K562 (cell line): ENCODE measurements around the gene ACTN3. TPM values are rescaled to one million over a fixed set of nuclear protein-coding genes. Genes with fewer than 3 reads are reported as not detected.

Experiments used
- CBFA2T2 ChIP-seq: fragments of 450-650 bp; conservative IDR thresholded peaks from 2 replicates; pipeline ENCODE4 v1.6.1; 2017; ENCODE audit warnings: mild to moderate bottlenecking
- E2F6 ChIP-seq, 2 experiments: IDR thresholded peaks; 2 replicates each; pipeline ENCODE4 v1.6.1; 2011; ENCODE audit warnings: borderline replicate concordance in 1 of 2, control low read depth in 1 of 2, low read depth in 1 of 2, low read length in 1 of 2, mild to moderate bottlenecking in 1 of 2, mixed read lengths in 1 of 2, moderate library complexity in 1 of 2; ENCODE audit not compliant: insufficient read depth in 1 of 2, insufficient read length in 1 of 2, poor library complexity in 1 of 2, severe bottlenecking in 1 of 2; ENCODE audit errors: extremely low read depth in 1 of 2
- ELF1 ChIP-seq: fragments of 200-800 bp; sonication (Bioruptor generic); IDR thresholded peaks from 2 replicates; pipeline ENCODE4 v1.6.1; 2016; ENCODE audit warnings: missing genetic modification characterization, missing compliant biosample characterization
- ETV6 ChIP-seq, 3 experiments: fragments of 150-350 bp in 1 of 3; sonication (generic) in 1 of 3; formaldehyde crosslinking in 1 of 3; IDR thresholded peaks; 2 replicates each; pipeline versions ENCODE4 v1.6.1 to v1.8.0; 2014 to 2022; ENCODE audit warnings: borderline replicate concordance in 2 of 3, low read depth in 2 of 3, antibody characterized with exemption in 1 of 3, low read length in 1 of 3, mild to moderate bottlenecking in 1 of 3, missing genetic modification reagents in 1 of 3
- JUN ChIP-seq, 2 experiments: sonication (generic) in 1 of 2; formaldehyde crosslinking in 1 of 2; IDR thresholded peaks; 2 replicates each; pipeline versions ENCODE4 v1.6.1 to v1.8.0; 2012 to 2022; ENCODE audit warnings: borderline replicate concordance in 2 of 2, mild to moderate bottlenecking in 2 of 2, improper control_type of control experiment in 1 of 2, low read depth in 1 of 2, low read length in 1 of 2, missing genetic modification reagents in 1 of 2
- KLF16 ChIP-seq: IDR thresholded peaks from 2 replicates; pipeline ENCODE4 v1.6.1; 2016; ENCODE audit warnings: antibody characterized with exemption
- MXD1 ChIP-seq: fragments of 250-450 bp; sonication (Bioruptor Pico); IDR thresholded peaks from 2 replicates; pipeline ENCODE4 v1.8.0; 2021; ENCODE audit warnings: borderline replicate concordance, mild to moderate bottlenecking, moderate library complexity; ENCODE audit not compliant: poor library complexity, severe bottlenecking
- NEUROD1 ChIP-seq: fragments of 150-350 bp; IDR thresholded peaks from 2 replicates; pipeline ENCODE4 v1.6.1; 2014; ENCODE audit warnings: borderline replicate concordance, low read length, low read depth; ENCODE audit not compliant: partially characterized antibody
- NUFIP1 ChIP-seq: fragments of 450-650 bp; IDR thresholded peaks from 2 replicates; pipeline ENCODE4 v1.6.1; 2018; ENCODE audit not compliant: partially characterized antibody
- PRPF4 ChIP-seq: fragments of 200-400 bp; formaldehyde crosslinking; IDR thresholded peaks from one replicate; pipeline ENCODE4 v1.6.1; 2017; ENCODE audit warnings: low read length, low read depth, mild to moderate bottlenecking; ENCODE audit not compliant: insufficient read depth, poor library complexity, severe bottlenecking
- RBM25 ChIP-seq: fragments of 200-400 bp; formaldehyde crosslinking; IDR thresholded peaks from 2 replicates; pipeline ENCODE4 v1.6.1; 2018; ENCODE audit warnings: low read length, low read depth, moderate library complexity; ENCODE audit not compliant: severe bottlenecking
- SMAD2 ChIP-seq: fragments of 150-350 bp; IDR thresholded peaks from 2 replicates; pipeline ENCODE4 v1.6.1; 2014; ENCODE audit warnings: low read depth, mild to moderate bottlenecking, low read length
- SOX6 ChIP-seq: fragments of 450-650 bp; IDR thresholded peaks from 2 replicates; pipeline ENCODE4 v1.6.1; 2014; ENCODE audit warnings: mild to moderate bottlenecking
- TOE1 ChIP-seq, 2 experiments: fragments of 450-650 bp in 1 of 2; sonication (generic) in 1 of 2; formaldehyde crosslinking in 1 of 2; IDR thresholded peaks; 2 replicates each; pipeline versions ENCODE4 v1.7.1 to v1.8.0; 2016 to 2022; ENCODE audit warnings: borderline replicate concordance in 2 of 2, mild to moderate bottlenecking in 2 of 2, antibody characterized with exemption in 1 of 2, inconsistent platforms in 1 of 2, low read depth in 1 of 2, missing genetic modification reagents in 1 of 2, moderate library complexity in 1 of 2
- ZFX ChIP-seq: sonication (generic); formaldehyde crosslinking; IDR thresholded peaks from 2 replicates; pipeline ENCODE4 v1.8.0; 2022; ENCODE audit warnings: mild to moderate bottlenecking, missing genetic modification reagents, moderate library complexity
- ZNF121 ChIP-seq: sonication (generic); formaldehyde crosslinking; conservative IDR thresholded peaks from 2 replicates; pipeline ENCODE4 v1.8.0; 2022; ENCODE audit warnings: missing genetic modification reagents
- ZNF134 ChIP-seq: fragments of 250-450 bp; sonication (Bioruptor Pico); conservative IDR thresholded peaks from 2 replicates; pipeline ENCODE4 v1.4.0; 2020
- polyA plus RNA-seq, 8 experiments: library from polyadenylated mRNA; depleted of rRNA in 4 of 8; stranded (reverse) in 5 of 8; unstranded in 3 of 8; fragments of >200 nt; fragmentation: Nextera tagmentation in 2 of 8; fragmentation: Illumina TruSeq in 1 of 8; extraction: Ambion mirVana in 2 of 8; extraction: Trizol in 1 of 8; gene quantifications; 2 replicates each; pipeline versions ENCODE4 v1.2.1 to v1.2.3, GENCODE V29; 2011 to 2014; ENCODE audit warnings: inconsistent platforms in 1 of 8, missing spikeins in 1 of 8
- total RNA-seq, 7 experiments: library from RNA; depleted of rRNA in 6 of 7; stranded (reverse); fragments of >200 nt in 6 of 7; fragmentation: Illumina TruSeq in 2 of 7; extraction: Trizol in 2 of 7; gene quantifications; 2 replicates each; pipeline versions ENCODE4 v1.2.1 to v1.2.3, GENCODE V29; 2011 to 2021; ENCODE audit warnings: low replicate concordance in 1 of 7
- TF ChIP-seq, protein P1 (sequence below): fragments of 250-450 bp; sonication (Bioruptor Pico); IDR thresholded peaks from 2 replicates; pipeline ENCODE4 v1.6.1; 2021; ENCODE audit warnings: mild to moderate bottlenecking
- TF ChIP-seq, protein P2 (sequence below): fragments of 250-450 bp; sonication (Bioruptor Pico); IDR thresholded peaks from 2 replicates; pipeline ENCODE4 v1.8.0; 2021; ENCODE audit warnings: moderate library complexity, mild to moderate bottlenecking, inconsistent platforms
- TF ChIP-seq, protein P3 (sequence below), 2 experiments: fragments of 450-650 bp in 1 of 2; sonication (generic) in 1 of 2; formaldehyde crosslinking in 1 of 2; IDR thresholded peaks in 1 of 2; conservative IDR thresholded peaks in 1 of 2; 2 replicates each; pipeline versions ENCODE4 v1.6.1 to v1.8.1; 2016 to 2023; ENCODE audit warnings: mild to moderate bottlenecking in 2 of 2, moderate library complexity in 2 of 2, inconsistent platforms in 1 of 2, missing genetic modification reagents in 1 of 2

The ACTN3 gene
- total and polyA plus RNA-seq, 9 of the 15 experiments (the other 6 are each of a cell fraction or from before 2014, with no cell fraction given): not detected

GRCh38 chr11:66545701-66546367, 869 bp upstream of the ACTN3 start, which contains the start of gene ZDHHC24 (continued):
- TF ChIP-seq MXD1 (CRISPR knock-in tag): peak; percentile 13
- no peak for TF ChIP-seq SOX6
- TF ChIP-seq KLF16: no peak
- TF ChIP-seq ELF1 (tag): peak; percentile 97
- TF ChIP-seq ZNF121 (CRISPR knock-in tag): no peak
- TF ChIP-seq ZFX: peak; percentile 98
- TF ChIP-seq CBFA2T2: no peak
- peak; percentile 76 for TF ChIP-seq NEUROD1
- TF ChIP-seq TOE1 (IDR thresholded peaks at IDR 0.05; ENCODE audit: borderline replicate concordance): no peak
- TF ChIP-seq TOE1 (CRISPR knock-in tag; IDR thresholded peaks at IDR 0.05; ENCODE audit: borderline replicate concordance, low read depth): no peak
- TF ChIP-seq, protein P1, sequence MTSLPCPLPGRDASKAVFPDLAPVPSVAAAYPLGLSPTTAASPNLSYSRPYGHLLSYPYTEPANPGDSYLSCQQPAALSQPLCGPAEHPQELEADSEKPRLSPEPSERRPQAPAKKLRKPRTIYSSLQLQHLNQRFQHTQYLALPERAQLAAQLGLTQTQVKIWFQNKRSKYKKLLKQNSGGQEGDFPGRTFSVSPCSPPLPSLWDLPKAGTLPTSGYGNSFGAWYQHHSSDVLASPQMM (CRISPR knock-in tag): no peak
- TF ChIP-seq ETV6 (IDR thresholded peaks at IDR 0.05; ENCODE audit: borderline replicate concordance in 1 of 2, low read depth in 2 of 2, low read length in 1 of 2): no peak
- TF ChIP-seq ETV6 (CRISPR knock-in tag; IDR thresholded peaks at IDR 0.05; ENCODE audit: borderline replicate concordance): no peak
- TF ChIP-seq, protein P2, sequence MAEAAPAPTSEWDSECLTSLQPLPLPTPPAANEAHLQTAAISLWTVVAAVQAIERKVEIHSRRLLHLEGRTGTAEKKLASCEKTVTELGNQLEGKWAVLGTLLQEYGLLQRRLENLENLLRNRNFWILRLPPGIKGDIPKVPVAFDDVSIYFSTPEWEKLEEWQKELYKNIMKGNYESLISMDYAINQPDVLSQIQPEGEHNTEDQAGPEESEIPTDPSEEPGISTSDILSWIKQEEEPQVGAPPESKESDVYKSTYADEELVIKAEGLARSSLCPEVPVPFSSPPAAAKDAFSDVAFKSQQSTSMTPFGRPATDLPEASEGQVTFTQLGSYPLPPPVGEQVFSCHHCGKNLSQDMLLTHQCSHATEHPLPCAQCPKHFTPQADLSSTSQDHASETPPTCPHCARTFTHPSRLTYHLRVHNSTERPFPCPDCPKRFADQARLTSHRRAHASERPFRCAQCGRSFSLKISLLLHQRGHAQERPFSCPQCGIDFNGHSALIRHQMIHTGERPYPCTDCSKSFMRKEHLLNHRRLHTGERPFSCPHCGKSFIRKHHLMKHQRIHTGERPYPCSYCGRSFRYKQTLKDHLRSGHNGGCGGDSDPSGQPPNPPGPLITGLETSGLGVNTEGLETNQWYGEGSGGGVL (CRISPR knock-in tag): no peak
- TF ChIP-seq ZNF134 (CRISPR knock-in tag): no peak
- peak; percentile 26 to 33 for TF ChIP-seq E2F6 (IDR thresholded peaks at IDR 0.05; ENCODE audit: borderline replicate concordance in 1 of 2, extremely low read depth in 1 of 2, insufficient read depth in 1 of 2, insufficient read length in 1 of 2, low read depth in 1 of 2, low read length in 1 of 2, poor library complexity in 1 of 2, severe bottlenecking in 1 of 2)
- no peak for TF ChIP-seq JUN (IDR thresholded peaks at IDR 0.05; ENCODE audit: borderline replicate concordance, low read depth, low read length)
- TF ChIP-seq JUN (CRISPR knock-in tag; IDR thresholded peaks at IDR 0.05; ENCODE audit: borderline replicate concordance): no peak
- no peak for TF ChIP-seq SMAD2
- no peak for TF ChIP-seq NUFIP1
- peak; percentile 80 for TF ChIP-seq RBM25
- TF ChIP-seq, protein P3, sequence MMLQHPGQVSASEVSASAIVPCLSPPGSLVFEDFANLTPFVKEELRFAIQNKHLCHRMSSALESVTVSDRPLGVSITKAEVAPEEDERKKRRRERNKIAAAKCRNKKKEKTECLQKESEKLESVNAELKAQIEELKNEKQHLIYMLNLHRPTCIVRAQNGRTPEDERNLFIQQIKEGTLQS (IDR thresholded peaks at IDR 0.05): no peak
- TF ChIP-seq, protein P3 (CRISPR knock-in tag; conservative IDR thresholded peaks at IDR 0.05): no peak
- TF ChIP-seq PRPF4: no peak
